IPS-18c (cell line): ENCODE results near the gene COQ8B.

Experiments used
- H3K4me3 ChIP-seq: 2 replicates; pipeline ENCODE4 v1.7.0; 2013; ENCODE audit warnings: low read depth, mild to moderate bottlenecking, low read length, moderate library complexity; ENCODE audit not compliant: insufficient read depth
- H3K9me3 ChIP-seq: one replicate; pipeline ENCODE4 v1.6.1; 2013; ENCODE audit warnings: mild to moderate bottlenecking, low read length, moderate library complexity; ENCODE audit not compliant: control insufficient read depth, insufficient read depth

The COQ8B gene

GRCh38 chr19:40688309-40688708 is 28.4 kb downstream of the COQ8B start:
- Histone ChIP-seq H3K9me3 (no peaks in the 10 kb centered on the region), H3K4me3 (no peak overlapping the region)

GRCh38 chr19:40687525-40688016 is 29.1 kb downstream of the COQ8B start:
- H3K4me3 ChIP-seq: no peak overlapping the region
- no peaks in the 10 kb centered on the region for H3K9me3 ChIP-seq

- H3K4me3 ChIP-seq: no peak overlapping the region
Observed at GRCh38 chr19:40686882-40687524, 29.7 kb downstream of the COQ8B start.

GRCh38 chr19:40685563-40685962 is 31.1 kb downstream of the COQ8B start:
- Histone ChIP-seq H3K9me3 (no peaks in the 10 kb centered on the region), H3K4me3 (no peak overlapping the region)

More at GRCh38 chr19:40686882-40687524, 29.7 kb downstream of the COQ8B start:
- H3K9me3 ChIP-seq: no peaks in the 10 kb centered on the region

GRCh38 chr19:40685016-40685526 is 31.6 kb downstream of the COQ8B start:
- Histone ChIP-seq H3K4me3 (no peak overlapping the region), H3K9me3 (no peaks in the 10 kb centered on the region)

- Histone ChIP-seq H3K9me3 (no peaks in the 10 kb centered on the region), H3K4me3 (no peak overlapping the region)
Observed at GRCh38 chr19:40684280-40684679, 32.4 kb downstream of the COQ8B start.

- Histone ChIP-seq H3K4me3 (no peak overlapping the region), H3K9me3 (no peaks in the 10 kb centered on the region)
Observed at GRCh38 chr19:40683437-40683836, 33.2 kb downstream of the COQ8B start.

- H3K9me3 ChIP-seq: no peaks in the 10 kb centered on the region
- no peak overlapping the region for H3K4me3 ChIP-seq
Observed at GRCh38 chr19:40682431-40682964, 34.2 kb downstream of the COQ8B start.

- Histone ChIP-seq H3K4me3 (no peak overlapping the region), H3K9me3 (no peaks in the 10 kb centered on the region)
Observed at GRCh38 chr19:40681039-40681438, 35.6 kb downstream of the COQ8B start.

- Histone ChIP-seq H3K9me3 (no peaks in the 10 kb centered on the region), H3K4me3 (no peak overlapping the region)
Observed at GRCh38 chr19:40677156-40677555, 39.5 kb downstream of the COQ8B start.

GRCh38 chr19:40674291-40674690 is 42.4 kb downstream of the COQ8B start:
- Histone ChIP-seq H3K4me3 (no peak overlapping the region), H3K9me3 (no peaks in the 10 kb centered on the region)

GRCh38 chr19:40673397-40673796 is 43.3 kb downstream of the COQ8B start:
- H3K9me3 ChIP-seq: no peaks in the 10 kb centered on the region
- no peak overlapping the region for H3K4me3 ChIP-seq

GRCh38 chr19:40672573-40673299 is 44.0 kb downstream of the COQ8B start:
- Histone ChIP-seq H3K9me3 (no peaks in the 10 kb centered on the region), H3K4me3 (no peak overlapping the region)

- Histone ChIP-seq H3K4me3 (no peak overlapping the region), H3K9me3 (no peaks in the 10 kb centered on the region)
Observed at GRCh38 chr19:40672038-40672437, 44.6 kb downstream of the COQ8B start.

GRCh38 chr19:40671404-40671803 is 45.3 kb downstream of the COQ8B start:
- Histone ChIP-seq H3K4me3 (no peak overlapping the region), H3K9me3 (no peaks in the 10 kb centered on the region)

GRCh38 chr19:40668991-40669614 is 47.6 kb downstream of the COQ8B start:
- Histone ChIP-seq H3K4me3 (no peak overlapping the region), H3K9me3 (no peaks in the 10 kb centered on the region)

- H3K9me3 ChIP-seq: no peaks in the 10 kb centered on the region
- no peak overlapping the region for H3K4me3 ChIP-seq
Observed at GRCh38 chr19:40667602-40668001, 49.1 kb downstream of the COQ8B start.
